Omental fat pad (tissue), 4 donors: ENCODE measurements around the gene GCDH. TPM values are rescaled to one million over a fixed set of nuclear protein-coding genes. Genes with fewer than 3 reads are reported as not detected.

Experiments
- ATAC-seq: fragments of 150-250 bp; one replicate; pipeline ENCODE4 v1.9.1; 2016; ENCODE audit warnings: mild to moderate bottlenecking, moderate library complexity; ENCODE audit not compliant: low FRiP score
- DNase-seq: peaks from one replicate; pipeline ENCODE4 v3.0.0-alpha.2; 2019; ENCODE audit warnings: low spot score
- CTCF ChIP-seq, 3 donors: fragments of 450-650 bp; IDR thresholded peaks; one replicate each; pipeline ENCODE4 v1.5.1; 2016 to 2017; ENCODE audit warnings: antibody characterized with exemption in 3 of 3, mild to moderate bottlenecking in 3 of 3, moderate library complexity in 2 of 3
- small RNA-seq: library from RNA; depleted of rRNA; stranded (forward); fragments of <200 nt; gene quantifications from one replicate; pipeline ENCODE3, GENCODE V24; 2016
- total RNA-seq, 4 donors: library from RNA; depleted of rRNA; stranded (reverse); fragments of >200 nt; gene quantifications; one replicate each; pipeline ENCODE4 v1.1.0, GENCODE V29; 2016

Gene GCDH
- total RNA-seq, 4 donors from 2014 or later, result 36.1 to 51.4 (median 45.2) TPM

GRCh38 chr19:12946092-12946721 lies 55.2 kb downstream of the GCDH start:
- DNase-seq (no peak), ATAC-seq (peak; percentile 77)
- no peak for TF ChIP-seq CTCF (IDR thresholded peaks at IDR 0.05)

DNA sequence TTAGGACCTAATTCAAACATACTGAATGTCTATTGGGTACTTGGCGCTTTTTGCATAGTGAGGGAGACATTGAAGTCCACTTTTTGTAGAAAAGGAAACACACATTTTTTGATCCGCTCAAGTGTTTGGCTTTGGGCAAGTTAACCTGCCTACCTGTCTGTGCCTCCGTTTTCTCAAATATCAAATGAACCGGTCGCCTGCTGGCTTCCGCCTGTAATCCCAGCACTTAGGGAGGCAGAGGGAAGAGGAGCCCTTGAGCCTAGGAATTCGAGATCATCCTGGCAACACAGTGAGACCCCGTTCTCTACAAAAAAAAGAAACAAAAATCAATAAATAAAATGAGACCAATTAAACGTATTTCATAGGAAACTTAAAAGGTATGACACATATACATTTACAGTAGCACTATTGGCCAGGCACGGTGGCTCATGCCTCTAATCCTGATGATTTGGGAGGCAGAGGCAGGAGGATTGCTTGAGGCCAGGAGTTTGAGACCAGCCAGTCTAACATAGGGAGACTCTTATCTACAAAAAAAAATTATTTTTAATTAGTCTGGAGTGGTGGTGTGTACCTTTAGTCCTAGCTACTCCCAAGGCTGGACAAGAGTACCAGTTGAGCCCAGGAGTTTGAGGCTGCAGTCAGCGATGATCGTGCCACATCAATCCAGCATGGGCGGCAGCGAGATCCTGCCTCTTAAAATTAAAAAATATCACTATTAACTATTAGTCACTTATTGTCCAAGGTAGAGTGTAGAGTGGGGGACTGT lies 56.0 kb downstream of the GCDH start:
- DNase-seq (no peak), ATAC-seq (no peak)
- TF ChIP-seq CTCF (IDR thresholded peaks at IDR 0.05), result no peak

DNA sequence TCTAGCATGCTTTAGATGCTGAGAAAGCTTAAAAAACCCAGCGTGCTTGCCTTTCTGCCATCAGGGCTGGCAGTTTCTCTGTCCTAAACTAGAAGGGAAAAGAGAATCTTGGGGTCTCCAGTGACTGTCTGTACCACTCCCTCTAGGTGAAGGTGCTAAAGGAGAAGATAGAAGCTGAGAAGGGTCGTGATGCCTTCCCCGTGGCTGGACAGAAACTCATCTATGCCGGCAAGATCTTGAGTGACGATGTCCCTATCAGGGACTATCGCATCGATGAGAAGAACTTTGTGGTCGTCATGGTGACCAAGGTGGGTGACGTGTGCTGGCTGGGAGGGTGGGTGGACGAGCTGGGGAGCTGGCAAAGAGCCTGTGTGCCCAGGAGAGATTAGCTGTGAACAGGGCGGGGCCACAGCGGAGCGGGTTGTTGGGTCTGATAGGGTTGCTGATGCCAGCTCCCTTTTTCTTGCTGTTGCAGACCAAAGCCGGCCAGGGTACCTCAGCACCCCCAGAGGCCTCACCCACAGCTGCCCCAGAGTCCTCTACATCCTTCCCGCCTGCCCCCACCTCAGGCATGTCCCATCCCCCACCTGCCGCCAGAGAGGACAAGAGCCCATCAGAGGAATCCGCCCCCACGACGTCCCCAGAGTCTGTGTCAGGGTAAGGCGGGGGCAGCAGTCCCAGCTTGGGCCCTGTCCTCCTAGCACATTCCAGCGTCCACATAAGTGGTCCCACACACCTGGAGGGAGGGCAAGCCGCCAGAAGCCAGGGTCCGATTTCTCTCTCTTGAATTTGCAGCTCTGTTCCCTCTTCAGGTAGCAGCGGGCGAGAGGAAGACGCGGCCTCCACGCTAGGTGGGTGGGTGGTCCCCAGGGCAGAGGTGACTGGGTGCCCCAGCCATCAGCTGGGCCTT lies 57.0 kb downstream of the GCDH start:
- TF ChIP-seq CTCF (IDR thresholded peaks at IDR 0.05), result no peak
- ATAC-seq (no peak), DNase-seq (no peak)

DNA sequence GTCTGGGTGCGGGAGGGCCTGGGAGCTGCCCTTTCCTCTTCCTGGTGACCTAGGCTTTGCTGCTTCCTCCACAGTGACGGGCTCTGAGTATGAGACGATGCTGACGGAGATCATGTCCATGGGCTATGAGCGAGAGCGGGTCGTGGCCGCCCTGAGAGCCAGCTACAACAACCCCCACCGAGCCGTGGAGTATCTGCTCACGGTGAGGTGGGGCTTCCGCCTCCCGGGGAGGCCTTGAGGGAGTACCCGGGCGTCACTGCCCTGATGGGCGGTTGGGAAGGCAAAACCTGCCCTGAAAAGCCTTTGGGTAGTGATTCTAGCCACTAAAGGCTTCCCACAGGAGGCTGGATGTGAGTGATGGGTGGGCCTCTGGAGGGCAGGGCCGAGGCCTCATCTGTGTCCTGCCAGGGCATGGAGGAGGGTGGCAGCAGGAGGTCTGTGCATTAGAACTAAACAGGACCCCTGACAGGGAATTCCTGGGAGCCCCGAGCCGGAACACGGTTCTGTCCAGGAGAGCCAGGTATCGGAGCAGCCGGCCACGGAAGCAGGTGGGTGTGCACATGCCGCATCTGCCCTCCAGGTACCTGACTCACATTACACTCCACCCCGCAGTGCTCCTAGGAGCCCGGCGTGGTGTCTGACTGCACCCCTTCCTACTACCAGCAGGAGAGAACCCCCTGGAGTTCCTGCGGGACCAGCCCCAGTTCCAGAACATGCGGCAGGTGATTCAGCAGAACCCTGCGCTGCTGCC lies 57.8 kb downstream of the GCDH start:
- no peak for ATAC-seq
- TF ChIP-seq CTCF (IDR thresholded peaks at IDR 0.05), result no peak

More for the DNA sequence above, 57.8 kb downstream of the GCDH start:
- no peak for DNase-seq

Small RNA genes within 50 kb of the gene (small RNA-seq; reads per million reads assigned to genes)
- gene MIR5695 (not detected), gene MIR6515 (not detected), gene MIR6794 (not detected)

Other genes starting within 250 kb of the GCDH start
- gene MAN2B1, start 224.4 kb upstream of the GCDH start, total RNA-seq, result 100 to 1,000 TPM in 1 of 4 donors, 10 to 100 TPM in 3; 63.8 to 104 (median 74.6) TPM
- 10 to 100 TPM in 1 of 4 donors, 1 to 10 TPM in 3; 7.1 to 10.2 (median 8.5) TPM for gene WDR83, start 224.4 kb upstream of the GCDH start, total RNA-seq
- 100 to 1,000 TPM in 1 of 4 donors, 10 to 100 TPM in 3; 68.5 to 119 (median 80.9) TPM for gene DHPS, start 209.3 kb upstream of the GCDH start, total RNA-seq
- not detected for gene GNG14, start 203.2 kb upstream of the GCDH start, total RNA-seq
- gene FBXW9, start 194.5 kb upstream of the GCDH start, total RNA-seq, result 1 to 10 TPM; 3.2 to 5.6 (median 4.4) TPM
- gene TNPO2, start 167.2 kb upstream of the GCDH start, total RNA-seq, result 10 to 100 TPM; 44.8 to 95.4 (median 55.8) TPM
- gene TRIR, start 156.5 kb upstream of the GCDH start, total RNA-seq, result 100 to 1,000 TPM; 309 to 348 (median 323) TPM
- 10 to 100 TPM; 36.6 to 55.4 (median 48.9) TPM for gene GET3, start 153.7 kb upstream of the GCDH start, total RNA-seq
- gene BEST2, start 139.4 kb upstream of the GCDH start, total RNA-seq, result not detected
- 10 to 100 TPM; 26.9 to 71.3 (median 56.3) TPM for gene HOOK2, start 115.6 kb upstream of the GCDH start, total RNA-seq
- gene JUNB, start 99.7 kb upstream of the GCDH start, total RNA-seq, result 1,000 to 10,000 TPM in 2 of 4 donors, 100 to 1,000 TPM in 2; 852 to 2,498 (median 1,079) TPM
- 100 to 1,000 TPM; 165 to 320 (median 219) TPM for gene PRDX2, start 89.4 kb upstream of the GCDH start, total RNA-seq
- gene THSD8, start 89.1 kb upstream of the GCDH start, total RNA-seq, result not detected
- gene RNASEH2A, start 84.6 kb upstream of the GCDH start, total RNA-seq, result 10 to 100 TPM in 1 of 4 donors, 1 to 10 TPM in 3; 2.8 to 10.4 (median 5.9) TPM
- gene RTBDN, start 56.6 kb upstream of the GCDH start, total RNA-seq, result not detected
- not detected for gene MAST1, start 52.6 kb upstream of the GCDH start, total RNA-seq
- 10 to 100 TPM; 24.6 to 36.9 (median 28.4) TPM for gene DNASE2, start 9.7 kb upstream of the GCDH start, total RNA-seq
- gene KLF1, start 4.0 kb upstream of the GCDH start, total RNA-seq, result under 1 TPM in 1 of 4 donors, not detected in 3; 0.69 TPM
- not detected for gene SYCE2, start 28.1 kb downstream of the GCDH start, total RNA-seq
- 10 to 100 TPM; 31.1 to 61.1 (median 38.2) TPM for gene FARSA, start 42.6 kb downstream of the GCDH start, total RNA-seq
- gene CALR, start 47.4 kb downstream of the GCDH start, total RNA-seq, result 100 to 1,000 TPM; 349 to 570 (median 439) TPM
- gene RAD23A, start 54.7 kb downstream of the GCDH start, total RNA-seq, result 100 to 1,000 TPM in 1 of 4 donors, 10 to 100 TPM in 3; 65.6 to 119 (median 91.1) TPM
- gene GADD45GIP1, start 66.1 kb downstream of the GCDH start, total RNA-seq, result 10 to 100 TPM; 27.2 to 37.7 (median 32.8) TPM
- gene DAND5, start 78.4 kb downstream of the GCDH start, total RNA-seq, result under 1 TPM in 1 of 4 donors, not detected in 3; 0.56 TPM
- 10 to 100 TPM; 39.5 to 53.1 (median 43.0) TPM for gene NFIX, start 104.3 kb downstream of the GCDH start, total RNA-seq
- 10 to 100 TPM in 3 of 4 donors, 1 to 10 TPM in 1; 5.5 to 29.9 (median 20.5) TPM for gene LYL1, start 211.7 kb downstream of the GCDH start, total RNA-seq
- 10 to 100 TPM; 27.0 to 70.5 (median 39.2) TPM for gene TRMT1, start 225.6 kb downstream of the GCDH start, total RNA-seq
- 10 to 100 TPM; 12.0 to 44.7 (median 23.0) TPM for gene NACC1, start 227.1 kb downstream of the GCDH start, total RNA-seq